DMS 273 treated with DMSO at 0.1 percent for 48 hours (cell line): ENCODE measurements around the gene IRX6.
A peak's percentile ranks its signal among the peaks of the same experiment; 100 is the strongest.

Experiments
- DNase-seq: peaks from one replicate; lab custom pipeline; 2025; lab: John Stamatoyannopoulos, UW

The IRX6 gene

GRCh38 chr16:55323637-55324271 is at the start of gene IRX6:
IRX6 (plus strand) TSS chr16:55324203; CDS start chr16:55325092, 889 bp downstream.
- peak; percentile 7 for DNase-seq

- no peak for DNase-seq
Measured at GRCh38 chr16:55274391-55274790, 49.6 kb upstream of the IRX6 start.

GRCh38 chr16:55275167-55275566 is 48.8 kb upstream of the IRX6 start:
- no peak for DNase-seq

GRCh38 chr16:55275869-55276268 is 48.1 kb upstream of the IRX6 start:
- DNase-seq = no peak

- no peak for DNase-seq
Measured at GRCh38 chr16:55277536-55277935, 46.5 kb upstream of the IRX6 start.

GRCh38 chr16:55279598-55279997 is 44.4 kb upstream of the IRX6 start:
- DNase-seq = no peak

- DNase-seq = no peak
Measured at GRCh38 chr16:55280587-55280986, 43.4 kb upstream of the IRX6 start.

- no peak for DNase-seq
Measured at GRCh38 chr16:55282441-55282840, 41.6 kb upstream of the IRX6 start.

GRCh38 chr16:55283812-55284717 is 39.9 kb upstream of the IRX6 start:
- no peak for DNase-seq

- no peak for DNase-seq
Measured at GRCh38 chr16:55284718-55285099, 39.3 kb upstream of the IRX6 start.

- DNase-seq = no peak
Measured at GRCh38 chr16:55285586-55285985, 38.4 kb upstream of the IRX6 start.

GRCh38 chr16:55289353-55289752 is 34.6 kb upstream of the IRX6 start:
- DNase-seq = no peak

- DNase-seq = no peak
Measured at GRCh38 chr16:55291847-55292246, 32.2 kb upstream of the IRX6 start.

GRCh38 chr16:55292491-55292890 is 31.5 kb upstream of the IRX6 start:
- no peak for DNase-seq

GRCh38 chr16:55294129-55294528 is 29.9 kb upstream of the IRX6 start:
- DNase-seq = no peak

- no peak for DNase-seq
Measured at GRCh38 chr16:55294931-55295342, 29.1 kb upstream of the IRX6 start.

GRCh38 chr16:55297062-55297909 is 26.7 kb upstream of the IRX6 start:
- DNase-seq = peak; percentile 62

- DNase-seq = no peak
Measured at GRCh38 chr16:55297910-55298479, 26.0 kb upstream of the IRX6 start.

GRCh38 chr16:55301385-55302008 is 22.5 kb upstream of the IRX6 start:
- no peak for DNase-seq

GRCh38 chr16:55302635-55303034 is 21.4 kb upstream of the IRX6 start:
- DNase-seq = no peak

- no peak for DNase-seq
Measured at GRCh38 chr16:55308973-55309372, 15.0 kb upstream of the IRX6 start.

GRCh38 chr16:55322327-55322726 is 1.7 kb upstream of the IRX6 start:
- DNase-seq = no peak
